Keratinocyte (primary cell): ENCODE measurements around the gene TMC1.

Experiments
- EZH2 ChIP-seq: IDR thresholded peaks from one replicate; pipeline ENCODE4 v1.6.1; 2012; ENCODE audit warnings: inconsistent platforms, mild to moderate bottlenecking, low read length, moderate library complexity
- TF ChIP-seq, protein P1 (sequence below), 3 experiments: IDR thresholded peaks in 1 of 3; conservative IDR thresholded peaks in 1 of 3; optimal IDR thresholded peaks in 1 of 3; 2 replicates in 2 of 3; 3 replicates in 1 of 3; pipeline versions ENCODE3 to v1.5.1; 2011; ENCODE audit warnings: low read length in 3 of 3, mild to moderate bottlenecking in 3 of 3, moderate library complexity in 2 of 3, control low read depth in 1 of 3, inconsistent platforms in 1 of 3; ENCODE audit not compliant: insufficient read depth in 2 of 3; ENCODE audit errors: extremely low read depth in 1 of 3

DNA sequence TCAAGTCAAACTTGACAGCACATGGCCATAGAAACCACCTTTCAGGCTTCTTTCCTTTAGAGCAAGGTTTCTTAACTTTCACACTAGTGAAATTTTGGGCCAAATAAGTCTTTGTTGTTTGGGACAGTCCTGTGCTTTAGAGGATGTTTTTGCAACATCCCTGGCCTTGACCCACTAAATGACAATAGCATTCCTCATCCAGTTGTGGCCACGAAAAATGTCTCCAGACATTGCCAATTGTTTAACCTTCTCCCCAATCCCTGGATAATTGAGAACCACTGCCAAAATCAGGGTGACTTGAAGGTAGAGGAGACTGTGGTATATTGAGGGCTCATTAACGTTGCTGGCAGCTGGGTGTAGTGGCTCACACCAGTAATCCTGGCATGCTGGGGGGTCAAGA is 359.4 kb downstream of the TMC1 start:
- TF ChIP-seq, protein P1, sequence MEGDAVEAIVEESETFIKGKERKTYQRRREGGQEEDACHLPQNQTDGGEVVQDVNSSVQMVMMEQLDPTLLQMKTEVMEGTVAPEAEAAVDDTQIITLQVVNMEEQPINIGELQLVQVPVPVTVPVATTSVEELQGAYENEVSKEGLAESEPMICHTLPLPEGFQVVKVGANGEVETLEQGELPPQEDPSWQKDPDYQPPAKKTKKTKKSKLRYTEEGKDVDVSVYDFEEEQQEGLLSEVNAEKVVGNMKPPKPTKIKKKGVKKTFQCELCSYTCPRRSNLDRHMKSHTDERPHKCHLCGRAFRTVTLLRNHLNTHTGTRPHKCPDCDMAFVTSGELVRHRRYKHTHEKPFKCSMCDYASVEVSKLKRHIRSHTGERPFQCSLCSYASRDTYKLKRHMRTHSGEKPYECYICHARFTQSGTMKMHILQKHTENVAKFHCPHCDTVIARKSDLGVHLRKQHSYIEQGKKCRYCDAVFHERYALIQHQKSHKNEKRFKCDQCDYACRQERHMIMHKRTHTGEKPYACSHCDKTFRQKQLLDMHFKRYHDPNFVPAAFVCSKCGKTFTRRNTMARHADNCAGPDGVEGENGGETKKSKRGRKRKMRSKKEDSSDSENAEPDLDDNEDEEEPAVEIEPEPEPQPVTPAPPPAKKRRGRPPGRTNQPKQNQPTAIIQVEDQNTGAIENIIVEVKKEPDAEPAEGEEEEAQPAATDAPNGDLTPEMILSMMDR (optimal IDR thresholded peaks at IDR 0.05 in 1 of 3, IDR thresholded peaks at IDR 0.05 in 1 of 3, conservative IDR thresholded peaks at IDR 0.05 in 1 of 3; ENCODE audit: extremely low read depth in 1 of 3, insufficient read depth in 2 of 3, low read length in 3 of 3): no peak
- no peak for TF ChIP-seq EZH2
